ENCODE results near the gene NUDT22.

The NUDT22 gene

DNA sequence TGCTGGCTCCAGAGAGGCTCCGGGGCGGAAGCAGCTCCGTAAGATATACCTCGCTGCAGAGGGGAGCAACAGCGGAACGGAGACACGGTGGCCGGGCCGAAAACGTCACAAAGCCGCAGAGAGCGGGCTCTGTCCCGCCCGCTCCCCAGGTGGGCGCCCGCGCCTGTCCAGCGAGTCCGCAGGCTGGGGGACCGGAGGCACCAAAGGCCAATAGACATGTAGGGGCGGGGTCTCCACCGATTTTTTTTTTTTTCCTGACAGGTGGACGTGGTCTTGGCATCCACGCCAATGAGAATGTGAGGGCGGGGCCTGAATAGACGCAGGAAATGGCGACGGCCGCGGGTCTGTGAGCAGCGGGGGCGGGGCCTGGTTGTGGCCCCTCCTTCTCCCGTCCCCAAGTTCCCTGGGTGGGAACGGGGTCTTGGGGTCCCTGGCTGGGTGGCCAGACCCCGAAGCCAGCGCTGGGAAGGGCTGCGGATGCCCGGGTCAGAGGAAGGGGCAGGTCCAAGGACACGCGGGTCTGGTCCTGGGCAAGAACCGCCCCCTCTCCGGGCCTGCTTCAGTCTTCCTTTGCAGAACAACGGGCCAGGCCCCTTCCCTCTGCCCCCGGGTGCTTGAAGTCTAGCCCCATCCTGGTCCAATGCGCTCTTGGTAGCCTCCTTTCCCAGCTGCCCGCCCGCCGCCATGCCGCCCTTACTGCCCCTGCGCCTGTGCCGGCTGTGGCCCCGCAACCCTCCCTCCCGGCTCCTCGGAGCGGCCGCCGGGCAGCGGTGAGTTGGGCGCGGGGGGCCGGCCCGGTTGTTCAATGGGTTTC, 4.3 kb downstream of the NUDT22 start, which contains the start of gene DNAJC4:
Gene DNAJC4 (plus strand): TSS at position 378 of the 814 bp plus-strand sequence. CDS start 307 bp downstream, at position 685.
- no peaks in the 10 kb centered on the region for H3K27me3 ChIP-seq (replicated peaks; ENCODE audit: control insufficient read depth, insufficient read depth, low read length)
- DNase-seq (ENCODE audit: low read depth), result peak; percentile 93

GRCh38 chr11:64230985-64231365, 4.9 kb downstream of the NUDT22 start:
- H3K4me3 ChIP-seq (ENCODE audit: low read length), result peak overlapping the region; percentile 86
- DNase-seq (ENCODE audit: low read depth), result no peak
- no peaks in the 10 kb centered on the region for H3K9me3 ChIP-seq (ENCODE audit: control insufficient read depth, low read length)
- H3K9ac ChIP-seq (ENCODE audit: low read length), result peak overlapping the region; percentile 90
- H3K36me3 ChIP-seq (ENCODE audit: control insufficient read depth, insufficient read depth, low read length, severe bottlenecking), result peaks cover 2% of the 10 kb centered on the region
- peaks cover 35% of the 10 kb centered on the region for H3K4me1 ChIP-seq (ENCODE audit: control insufficient read depth, insufficient read depth, low read length)
- H3K27me3 ChIP-seq (replicated peaks; ENCODE audit: control insufficient read depth, insufficient read depth, low read length), result no peaks in the 10 kb centered on the region

More for the DNA sequence above, 4.3 kb downstream of the NUDT22 start, which contains the start of gene DNAJC4:
- peaks cover 32% of the 10 kb centered on the region for H3K4me1 ChIP-seq (ENCODE audit: control insufficient read depth, insufficient read depth, low read length)
- H3K9me3 ChIP-seq (ENCODE audit: control insufficient read depth, low read length), result no peaks in the 10 kb centered on the region
- peak within 1 kb of the TSS; percentile 90 for H3K9ac ChIP-seq (ENCODE audit: low read length)
- peak within 1 kb of the TSS; percentile 86 for H3K4me3 ChIP-seq (ENCODE audit: low read length)
- H3K36me3 ChIP-seq (ENCODE audit: control insufficient read depth, insufficient read depth, low read length, severe bottlenecking), result no peaks in the 10 kb centered on the region

GRCh38 chr11:64231546-64231945, 5.5 kb downstream of the NUDT22 start:
- no peaks in the 10 kb centered on the region for H3K9me3 ChIP-seq (ENCODE audit: control insufficient read depth, low read length)
- no peak overlapping the region for H3K9ac ChIP-seq (ENCODE audit: low read length)
- DNase-seq (ENCODE audit: low read depth), result no peak
- no peaks in the 10 kb centered on the region for H3K27me3 ChIP-seq (replicated peaks; ENCODE audit: control insufficient read depth, insufficient read depth, low read length)
- H3K4me1 ChIP-seq (ENCODE audit: control insufficient read depth, insufficient read depth, low read length), result peaks cover 35% of the 10 kb centered on the region
- peaks cover 3% of the 10 kb centered on the region for H3K36me3 ChIP-seq (ENCODE audit: control insufficient read depth, insufficient read depth, low read length, severe bottlenecking)
- H3K4me3 ChIP-seq (ENCODE audit: low read length), result no peak overlapping the region

DNA sequence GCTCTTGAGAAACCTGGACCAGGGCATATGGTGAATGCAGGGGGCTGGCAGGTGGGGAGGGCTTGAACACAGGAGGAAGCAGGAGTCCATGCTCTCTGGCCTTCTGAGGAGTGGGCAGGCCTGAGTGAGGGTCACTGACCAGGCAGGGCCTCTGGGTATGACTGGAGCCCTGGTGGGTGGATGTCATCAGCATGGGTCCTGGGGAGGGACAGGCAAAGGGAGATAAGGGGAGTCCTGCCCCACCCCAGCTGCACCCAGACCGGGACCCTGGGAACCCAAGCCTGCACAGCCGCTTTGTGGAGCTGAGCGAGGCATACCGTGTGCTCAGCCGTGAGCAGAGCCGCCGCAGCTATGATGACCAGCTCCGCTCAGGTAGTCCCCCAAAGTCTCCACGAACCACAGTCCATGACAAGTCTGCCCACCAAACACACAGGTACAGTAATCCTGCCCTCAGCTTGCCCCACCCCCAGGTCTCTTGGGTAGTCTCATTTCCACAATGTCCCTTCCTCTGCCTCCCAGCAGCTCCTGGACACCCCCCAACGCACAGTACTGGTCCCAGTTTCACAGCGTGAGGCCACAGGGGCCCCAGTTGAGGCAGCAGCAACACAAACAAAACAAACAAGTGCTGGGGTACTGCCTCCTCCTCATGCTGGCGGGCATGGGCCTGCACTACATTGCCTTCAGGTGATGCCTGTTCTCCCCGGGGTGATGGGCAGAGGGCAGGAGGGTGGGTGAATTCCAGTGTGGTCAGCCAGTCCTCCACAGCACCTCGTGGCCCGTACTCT, 6.3 kb downstream of the NUDT22 start:
- H3K4me3 ChIP-seq (ENCODE audit: low read length), result no peak overlapping the region
- peaks cover 27% of the 10 kb centered on the region for H3K4me1 ChIP-seq (ENCODE audit: control insufficient read depth, insufficient read depth, low read length)
- H3K9ac ChIP-seq (ENCODE audit: low read length), result no peak overlapping the region
- no peak for DNase-seq (ENCODE audit: low read depth)
- peaks cover 3% of the 10 kb centered on the region for H3K36me3 ChIP-seq (ENCODE audit: control insufficient read depth, insufficient read depth, low read length, severe bottlenecking)
- H3K9me3 ChIP-seq (ENCODE audit: control insufficient read depth, low read length), result no peaks in the 10 kb centered on the region
- H3K27me3 ChIP-seq (replicated peaks; ENCODE audit: control insufficient read depth, insufficient read depth, low read length), result no peaks in the 10 kb centered on the region

DNA sequence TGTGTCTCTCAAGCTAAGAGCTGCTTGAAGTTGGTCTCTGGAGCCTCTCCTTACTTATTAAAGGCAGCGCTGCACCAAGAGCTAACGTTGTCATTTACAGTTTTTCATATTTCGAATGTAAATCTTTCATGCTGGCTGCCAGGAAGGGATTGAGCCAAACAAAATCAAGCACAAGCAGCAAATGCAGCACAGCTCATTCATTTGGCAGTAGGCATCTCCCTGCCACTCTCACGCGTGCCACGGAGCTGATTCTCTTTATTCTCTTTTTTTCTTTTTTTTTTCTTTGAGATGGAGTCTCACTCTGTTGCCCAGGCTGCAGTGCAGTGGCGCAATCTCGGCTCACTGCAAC, 6.9 kb downstream of the NUDT22 start:
- Histone ChIP-seq H3K27me3 (replicated peaks; ENCODE audit: control insufficient read depth, insufficient read depth, low read length) (no peaks in the 10 kb centered on the region), H3K9me3 (ENCODE audit: control insufficient read depth, low read length) (no peaks in the 10 kb centered on the region), H3K4me1 (ENCODE audit: control insufficient read depth, insufficient read depth, low read length) (peaks cover 24% of the 10 kb centered on the region), H3K36me3 (ENCODE audit: control insufficient read depth, insufficient read depth, low read length, severe bottlenecking) (peaks cover 9% of the 10 kb centered on the region), H3K9ac (ENCODE audit: low read length) (no peak overlapping the region), H3K4me3 (ENCODE audit: low read length) (no peak overlapping the region)
- DNase-seq (ENCODE audit: low read depth), result no peak

- H3K4me3 ChIP-seq (ENCODE audit: low read length), result peak within 1 kb of the TSS; percentile 81
- no peaks in the 10 kb centered on the region for H3K9me3 ChIP-seq (ENCODE audit: control insufficient read depth, low read length)
- DNase-seq (ENCODE audit: low read depth), result peak; percentile 81
Measured at GRCh38 chr11:64233913-64234586, 8.0 kb downstream of the NUDT22 start, which contains the start of gene VEGFB. VEGFB (plus strand) TSS chr11:64234584; CDS start chr11:64234834, 250 bp downstream.

DNA sequence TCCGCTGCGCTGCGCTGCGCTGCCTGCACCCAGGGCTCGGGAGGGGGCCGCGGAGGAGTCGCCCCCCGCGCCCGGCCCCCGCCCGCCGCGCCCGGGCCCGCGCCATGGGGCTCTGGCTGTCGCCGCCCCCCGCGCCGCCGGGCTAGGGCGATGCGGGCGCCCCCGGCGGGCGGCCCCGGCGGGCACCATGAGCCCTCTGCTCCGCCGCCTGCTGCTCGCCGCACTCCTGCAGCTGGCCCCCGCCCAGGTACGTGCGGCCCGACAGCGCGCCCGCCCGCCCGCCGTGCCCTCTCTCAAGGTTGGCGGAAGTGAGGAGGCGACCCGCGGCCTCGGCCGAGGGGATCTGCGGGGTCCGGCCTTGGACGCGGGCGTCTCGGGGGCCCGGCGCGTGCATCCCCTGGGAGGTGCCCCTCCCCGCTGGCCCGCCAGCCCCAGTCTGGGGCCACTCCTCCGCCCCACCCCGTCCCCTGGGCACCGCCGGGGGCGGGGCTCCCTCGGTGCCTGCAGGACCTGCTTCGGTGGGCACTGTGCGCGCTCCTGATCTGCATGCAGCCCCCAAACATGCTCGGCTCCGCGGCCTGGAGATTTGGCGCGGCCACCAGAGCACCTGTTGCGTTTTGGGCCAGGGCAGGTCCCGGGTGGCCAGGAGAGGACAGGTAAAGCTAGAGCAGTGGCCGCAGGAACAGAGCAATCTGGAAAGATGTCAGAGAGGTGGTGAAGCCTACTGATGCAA, 8.7 kb downstream of the NUDT22 start:
- Histone ChIP-seq H3K4me1 (ENCODE audit: control insufficient read depth, insufficient read depth, low read length) (peaks cover 23% of the 10 kb centered on the region), H3K9ac (ENCODE audit: low read length) (peak overlapping the region; percentile 76), H3K9me3 (ENCODE audit: control insufficient read depth, low read length) (no peaks in the 10 kb centered on the region), H3K4me3 (ENCODE audit: low read length) (peak overlapping the region; percentile 81), H3K36me3 (ENCODE audit: control insufficient read depth, insufficient read depth, low read length, severe bottlenecking) (peaks cover 21% of the 10 kb centered on the region), H3K27me3 (replicated peaks; ENCODE audit: control insufficient read depth, insufficient read depth, low read length) (no peaks in the 10 kb centered on the region)
- peak; percentile 70 for DNase-seq (ENCODE audit: low read depth)

More at GRCh38 chr11:64233913-64234586, 8.0 kb downstream of the NUDT22 start, which contains the start of gene VEGFB:
- Histone ChIP-seq H3K4me1 (ENCODE audit: control insufficient read depth, insufficient read depth, low read length) (peaks cover 24% of the 10 kb centered on the region), H3K36me3 (ENCODE audit: control insufficient read depth, insufficient read depth, low read length, severe bottlenecking) (peaks cover 20% of the 10 kb centered on the region), H3K9ac (ENCODE audit: low read length) (peak within 1 kb of the TSS; percentile 84), H3K27me3 (replicated peaks; ENCODE audit: control insufficient read depth, insufficient read depth, low read length) (no peaks in the 10 kb centered on the region)

DNA sequence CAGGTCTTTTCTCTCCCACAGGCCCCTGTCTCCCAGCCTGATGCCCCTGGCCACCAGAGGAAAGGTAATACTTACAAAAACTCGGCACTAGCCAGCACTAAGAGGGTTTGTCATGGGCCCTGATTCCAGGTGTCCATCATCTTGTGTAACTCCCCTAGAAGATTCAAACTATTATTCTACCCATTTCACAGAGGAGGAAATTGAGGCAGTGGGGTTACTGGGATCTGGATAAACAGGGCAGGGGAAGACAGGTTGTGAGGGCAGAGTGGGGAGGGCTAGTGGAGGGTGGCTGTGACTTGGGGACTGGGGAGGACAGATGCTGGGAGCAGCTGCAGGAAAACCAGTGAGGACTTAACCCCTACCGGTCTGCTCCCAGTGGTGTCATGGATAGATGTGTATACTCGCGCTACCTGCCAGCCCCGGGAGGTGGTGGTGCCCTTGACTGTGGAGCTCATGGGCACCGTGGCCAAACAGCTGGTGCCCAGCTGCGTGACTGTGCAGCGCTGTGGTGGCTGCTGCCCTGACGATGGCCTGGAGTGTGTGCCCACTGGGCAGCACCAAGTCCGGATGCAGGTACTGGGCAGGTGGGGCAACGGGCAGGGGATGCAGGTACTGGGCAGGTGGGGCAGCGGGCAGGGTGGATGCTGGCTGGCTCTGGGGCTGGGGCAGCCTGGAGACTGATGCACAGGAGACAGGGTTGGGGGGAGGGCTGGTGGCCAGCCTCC, 9.5 kb downstream of the NUDT22 start:
- Histone ChIP-seq H3K4me3 (ENCODE audit: low read length) (peak overlapping the region; percentile 81), H3K9me3 (ENCODE audit: control insufficient read depth, low read length) (no peaks in the 10 kb centered on the region), H3K36me3 (ENCODE audit: control insufficient read depth, insufficient read depth, low read length, severe bottlenecking) (peaks cover 21% of the 10 kb centered on the region), H3K4me1 (ENCODE audit: control insufficient read depth, insufficient read depth, low read length) (peaks cover 28% of the 10 kb centered on the region), H3K27me3 (replicated peaks; ENCODE audit: control insufficient read depth, insufficient read depth, low read length) (no peaks in the 10 kb centered on the region), H3K9ac (ENCODE audit: low read length) (peak overlapping the region; percentile 76)
- no peak for DNase-seq (ENCODE audit: low read depth)

DNA sequence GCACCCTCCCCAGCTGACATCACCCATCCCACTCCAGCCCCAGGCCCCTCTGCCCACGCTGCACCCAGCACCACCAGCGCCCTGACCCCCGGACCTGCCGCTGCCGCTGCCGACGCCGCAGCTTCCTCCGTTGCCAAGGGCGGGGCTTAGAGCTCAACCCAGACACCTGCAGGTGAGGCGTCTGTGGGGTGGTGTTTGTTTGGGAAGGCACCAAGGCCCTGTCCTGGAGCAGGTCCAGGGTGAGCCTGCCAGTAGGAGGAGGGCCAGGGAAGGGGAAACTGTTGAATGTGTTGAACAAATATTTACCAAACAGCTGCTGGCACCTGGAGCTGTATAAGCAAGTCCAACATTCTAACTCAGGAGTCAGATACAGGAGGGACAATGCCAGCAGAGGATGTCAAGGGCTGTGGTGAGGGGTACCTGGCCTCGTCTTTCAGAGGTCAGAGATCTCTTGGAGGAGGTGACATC, 11.4 kb downstream of the NUDT22 start:
- no peak for DNase-seq (ENCODE audit: low read depth)
- H3K4me1 ChIP-seq (ENCODE audit: control insufficient read depth, insufficient read depth, low read length), result peaks cover 31% of the 10 kb centered on the region
- H3K9ac ChIP-seq (ENCODE audit: low read length), result no peak overlapping the region
- no peaks in the 10 kb centered on the region for H3K9me3 ChIP-seq (ENCODE audit: control insufficient read depth, low read length)
- H3K27me3 ChIP-seq (replicated peaks; ENCODE audit: control insufficient read depth, insufficient read depth, low read length), result no peaks in the 10 kb centered on the region
- peaks cover 21% of the 10 kb centered on the region for H3K36me3 ChIP-seq (ENCODE audit: control insufficient read depth, insufficient read depth, low read length, severe bottlenecking)
- H3K4me3 ChIP-seq (ENCODE audit: low read length), result no peak overlapping the region

DNA sequence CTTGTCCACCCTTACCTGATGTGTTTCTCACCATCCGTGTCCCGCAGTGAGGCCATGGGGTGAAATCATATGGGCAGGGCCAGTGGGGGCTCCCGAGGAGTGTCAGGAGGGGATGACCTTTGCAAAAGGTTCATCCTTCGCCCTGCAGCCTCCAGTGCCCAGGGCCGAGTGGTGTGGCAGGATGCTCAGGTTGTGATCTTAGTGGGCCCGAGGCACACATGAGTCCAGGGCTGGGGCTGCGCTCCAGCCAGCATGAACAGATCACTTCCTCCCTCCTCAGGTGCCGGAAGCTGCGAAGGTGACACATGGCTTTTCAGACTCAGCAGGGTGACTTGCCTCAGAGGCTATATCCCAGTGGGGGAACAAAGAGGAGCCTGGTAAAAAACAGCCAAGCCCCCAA, 12.0 kb downstream of the NUDT22 start:
- Histone ChIP-seq H3K9ac (ENCODE audit: low read length) (no peak overlapping the region), H3K36me3 (ENCODE audit: control insufficient read depth, insufficient read depth, low read length, severe bottlenecking) (peaks cover 22% of the 10 kb centered on the region), H3K9me3 (ENCODE audit: control insufficient read depth, low read length) (no peaks in the 10 kb centered on the region), H3K4me3 (ENCODE audit: low read length) (no peak overlapping the region), H3K27me3 (replicated peaks; ENCODE audit: control insufficient read depth, insufficient read depth, low read length) (no peaks in the 10 kb centered on the region), H3K4me1 (ENCODE audit: control insufficient read depth, insufficient read depth, low read length) (peaks cover 36% of the 10 kb centered on the region)
- DNase-seq (ENCODE audit: low read depth), result no peak
